Stimulated activated effector memory CD8-positive, alpha-beta T cell treated with anti-CD3 and anti-CD28 coated beads, Interleukin-12 subunit alpha, Interleukin-12 subunit beta, amount 100 ng/mL, for 72 hours (primary cell): ENCODE results near the gene HOMER1.
A peak's percentile ranks its signal among the peaks of the same experiment; 100 is the strongest.

Source experiments
- ATAC-seq: fragments of 150-1000 bp; cut with Tn5 transposase; 2 replicates; pipeline ENCODE4 v1.10.0; 2021
- DNase-seq, 2 donors: peaks; one replicate each; pipeline ENCODE4 v3.0.0; 2021 to 2022; ENCODE audit warnings: low spot score in 2 of 2
- H3K27ac Mint-ChIP-seq: one replicate; pipeline ENCODE4 v1.8.0; 2022; ENCODE audit warnings: mild to moderate bottlenecking, mixed read lengths
- H3K36me3 Mint-ChIP-seq: one replicate; pipeline ENCODE4 v1.8.0; 2022; ENCODE audit warnings: mild to moderate bottlenecking, mixed read lengths
- H3K4me1 Mint-ChIP-seq: one replicate; pipeline ENCODE4 v1.8.0; 2022; ENCODE audit warnings: mixed read lengths
- H3K4me3 Mint-ChIP-seq: one replicate; pipeline ENCODE4 v1.8.0; 2022; ENCODE audit warnings: mild to moderate bottlenecking, mixed read lengths
- H3K9me3 Mint-ChIP-seq: one replicate; pipeline ENCODE4 v1.8.0; 2022; ENCODE audit warnings: mixed read lengths

Gene HOMER1

GRCh38 chr5:79509244-79509885 is 4.6 kb downstream of the HOMER1 start:
- H3K4me1 Mint-ChIP-seq: peaks cover 23% of the 10 kb centered on the region
- ATAC-seq (no peak), DNase-seq (no peak)
- no peaks in the 10 kb centered on the region for H3K9me3 Mint-ChIP-seq
- H3K36me3 Mint-ChIP-seq: peaks cover 3% of the 10 kb centered on the region
- no peak overlapping the region for H3K4me3 Mint-ChIP-seq
- no peak overlapping the region for H3K27ac Mint-ChIP-seq

GRCh38 chr5:79508794-79509193 is 5.1 kb downstream of the HOMER1 start:
- ATAC-seq (no peak), DNase-seq (no peak)
- Mint-ChIP-seq H3K27ac (no peak overlapping the region), H3K36me3 (no peaks in the 10 kb centered on the region), H3K9me3 (no peaks in the 10 kb centered on the region), H3K4me3 (no peak overlapping the region), H3K4me1 (peaks cover 22% of the 10 kb centered on the region)

GRCh38 chr5:79508354-79508753 is 5.6 kb downstream of the HOMER1 start:
- no peak overlapping the region for H3K27ac Mint-ChIP-seq
- ATAC-seq (no peak), DNase-seq (no peak)
- no peaks in the 10 kb centered on the region for H3K9me3 Mint-ChIP-seq
- peaks cover 22% of the 10 kb centered on the region for H3K4me1 Mint-ChIP-seq
- H3K36me3 Mint-ChIP-seq: no peaks in the 10 kb centered on the region
- H3K4me3 Mint-ChIP-seq: no peak overlapping the region

GRCh38 chr5:79507251-79508205 is 6.4 kb downstream of the HOMER1 start:
- Mint-ChIP-seq H3K27ac (no peak overlapping the region), H3K4me3 (no peak overlapping the region), H3K4me1 (peaks cover 15% of the 10 kb centered on the region), H3K9me3 (no peaks in the 10 kb centered on the region), H3K36me3 (no peaks in the 10 kb centered on the region)
- ATAC-seq (no peak), DNase-seq (no peak)

GRCh38 chr5:79505138-79505537 is 8.8 kb downstream of the HOMER1 start:
- ATAC-seq: no peak
- no peak overlapping the region for H3K27ac Mint-ChIP-seq
- no peaks in the 10 kb centered on the region for H3K9me3 Mint-ChIP-seq
- H3K4me3 Mint-ChIP-seq: no peak overlapping the region
- peaks cover 17% of the 10 kb centered on the region for H3K4me1 Mint-ChIP-seq
- no peaks in the 10 kb centered on the region for H3K36me3 Mint-ChIP-seq
- DNase-seq: no peak

- DNase-seq: no peak
- Mint-ChIP-seq H3K27ac (no peak overlapping the region), H3K4me3 (no peak overlapping the region), H3K9me3 (no peaks in the 10 kb centered on the region), H3K36me3 (no peaks in the 10 kb centered on the region), H3K4me1 (peaks cover 18% of the 10 kb centered on the region)
- no peak for ATAC-seq
Measured at GRCh38 chr5:79503794-79504495, 10.0 kb downstream of the HOMER1 start.

GRCh38 chr5:79499640-79500273 is 14.2 kb downstream of the HOMER1 start:
- no peaks in the 10 kb centered on the region for H3K36me3 Mint-ChIP-seq
- peak overlapping the region; percentile 45 for H3K27ac Mint-ChIP-seq
- no peak for DNase-seq
- no peak for ATAC-seq
- H3K9me3 Mint-ChIP-seq: no peaks in the 10 kb centered on the region
- no peak overlapping the region for H3K4me3 Mint-ChIP-seq
- peaks cover 7% of the 10 kb centered on the region for H3K4me1 Mint-ChIP-seq

- no peaks in the 10 kb centered on the region for H3K36me3 Mint-ChIP-seq
- H3K4me1 Mint-ChIP-seq: peaks cover 5% of the 10 kb centered on the region
- no peak overlapping the region for H3K4me3 Mint-ChIP-seq
- no peaks in the 10 kb centered on the region for H3K9me3 Mint-ChIP-seq
- ATAC-seq (no peak), DNase-seq (no peak)
- H3K27ac Mint-ChIP-seq: no peak overlapping the region
Measured at GRCh38 chr5:79495311-79495710, 18.6 kb downstream of the HOMER1 start.

- H3K9me3 Mint-ChIP-seq: no peaks in the 10 kb centered on the region
- no peaks in the 10 kb centered on the region for H3K4me1 Mint-ChIP-seq
- DNase-seq (no peak), ATAC-seq (no peak)
- no peak overlapping the region for H3K4me3 Mint-ChIP-seq
- H3K27ac Mint-ChIP-seq: no peak overlapping the region
- no peaks in the 10 kb centered on the region for H3K36me3 Mint-ChIP-seq
Measured at GRCh38 chr5:79493596-79494345, 20.2 kb downstream of the HOMER1 start.

GRCh38 chr5:79491690-79492317 is 22.1 kb downstream of the HOMER1 start:
- Mint-ChIP-seq H3K4me3 (no peak overlapping the region), H3K36me3 (no peaks in the 10 kb centered on the region), H3K4me1 (no peaks in the 10 kb centered on the region), H3K9me3 (no peaks in the 10 kb centered on the region), H3K27ac (no peak overlapping the region)
- DNase-seq (no peak), ATAC-seq (no peak)

GRCh38 chr5:79490323-79490936 is 23.5 kb downstream of the HOMER1 start:
- no peak overlapping the region for H3K27ac Mint-ChIP-seq

GRCh38 chr5:79489773-79490172 is 24.2 kb downstream of the HOMER1 start:
- DNase-seq (no peak), ATAC-seq (no peak)
- Mint-ChIP-seq H3K36me3 (no peaks in the 10 kb centered on the region), H3K4me3 (no peak overlapping the region), H3K27ac (no peak overlapping the region), H3K9me3 (no peaks in the 10 kb centered on the region), H3K4me1 (no peaks in the 10 kb centered on the region)

More at GRCh38 chr5:79490323-79490936, 23.5 kb downstream of the HOMER1 start:
- ATAC-seq (no peak), DNase-seq (no peak)
- no peaks in the 10 kb centered on the region for H3K4me1 Mint-ChIP-seq
- no peaks in the 10 kb centered on the region for H3K36me3 Mint-ChIP-seq
- no peaks in the 10 kb centered on the region for H3K9me3 Mint-ChIP-seq
- H3K4me3 Mint-ChIP-seq: no peak overlapping the region

GRCh38 chr5:79488775-79489174 is 25.2 kb downstream of the HOMER1 start:
- Mint-ChIP-seq H3K4me3 (no peak overlapping the region), H3K27ac (no peak overlapping the region), H3K36me3 (no peaks in the 10 kb centered on the region), H3K9me3 (peaks cover 2% of the 10 kb centered on the region), H3K4me1 (no peaks in the 10 kb centered on the region)
- no peak for ATAC-seq
- no peak for DNase-seq

- no peaks in the 10 kb centered on the region for H3K36me3 Mint-ChIP-seq
- ATAC-seq: no peak
- peaks cover 2% of the 10 kb centered on the region for H3K9me3 Mint-ChIP-seq
- DNase-seq: no peak
- H3K4me1 Mint-ChIP-seq: no peaks in the 10 kb centered on the region
- no peak overlapping the region for H3K4me3 Mint-ChIP-seq
- no peak overlapping the region for H3K27ac Mint-ChIP-seq
Measured at GRCh38 chr5:79488058-79488457, 25.9 kb downstream of the HOMER1 start.
